Stimulated activated naive CD8-positive, alpha-beta T cell treated with anti-CD3 and anti-CD28 coated beads, Interleukin-15, Interleukin-2, amounts not matched to agents 100 U/mL and 50 U/mL, for 24 hours (primary cell): ENCODE results near the gene PSME3.

Source experiments
- ATAC-seq: fragments of 150-1000 bp; cut with Tn5 transposase; one replicate; pipeline ENCODE4 v1.10.0; 2021
- DNase-seq: peaks from one replicate; pipeline ENCODE4 v3.0.0; 2021

Gene PSME3

DNA sequence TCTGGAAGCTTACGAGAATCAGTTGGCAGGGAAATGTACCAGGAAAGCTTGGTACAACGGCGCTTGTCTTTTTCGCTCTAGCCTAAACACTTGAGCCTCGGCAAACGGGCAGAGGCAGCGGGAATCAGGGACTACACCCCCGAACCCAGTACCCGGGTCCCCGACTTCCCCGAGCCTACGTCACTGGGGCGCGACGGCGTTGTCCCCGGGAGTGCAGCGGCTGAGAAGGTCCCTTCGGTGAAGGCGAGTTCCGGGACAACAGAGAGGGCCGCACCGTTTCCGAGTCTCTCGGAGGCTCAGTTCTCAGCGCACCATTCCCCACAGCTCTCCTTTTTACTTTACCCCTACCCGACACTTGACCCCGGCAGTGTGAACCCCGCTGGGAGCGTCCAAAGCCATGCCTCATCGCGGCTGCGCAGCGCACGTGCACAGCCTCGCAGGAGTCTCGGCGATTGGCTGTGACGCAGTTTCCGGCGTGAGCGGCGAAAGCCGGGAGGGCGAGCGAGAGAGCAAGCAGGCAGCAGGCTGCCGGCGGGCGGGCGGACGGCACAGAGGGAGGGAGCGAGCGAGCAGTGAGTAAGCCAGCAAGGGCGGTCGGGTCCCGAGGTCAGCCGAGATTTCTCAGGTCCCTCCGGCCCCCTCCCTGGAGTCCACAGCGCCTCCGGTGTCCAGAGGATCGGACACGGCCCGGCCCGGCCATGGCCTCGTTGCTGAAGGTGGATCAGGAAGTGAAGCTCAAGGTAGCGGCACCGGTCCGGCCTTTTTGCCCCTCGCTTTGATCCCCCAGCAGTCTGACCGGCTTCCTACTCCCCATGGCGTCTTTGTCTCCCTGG lies at the start of gene PSME3:
Gene PSME3, plus strand, starts transcription at position 464 of the 833 bp plus-strand sequence. Its CDS starts 235 bp downstream, at position 699.
- DNase-seq (peak; percentile 94), ATAC-seq (peak; percentile 87)

DNA sequence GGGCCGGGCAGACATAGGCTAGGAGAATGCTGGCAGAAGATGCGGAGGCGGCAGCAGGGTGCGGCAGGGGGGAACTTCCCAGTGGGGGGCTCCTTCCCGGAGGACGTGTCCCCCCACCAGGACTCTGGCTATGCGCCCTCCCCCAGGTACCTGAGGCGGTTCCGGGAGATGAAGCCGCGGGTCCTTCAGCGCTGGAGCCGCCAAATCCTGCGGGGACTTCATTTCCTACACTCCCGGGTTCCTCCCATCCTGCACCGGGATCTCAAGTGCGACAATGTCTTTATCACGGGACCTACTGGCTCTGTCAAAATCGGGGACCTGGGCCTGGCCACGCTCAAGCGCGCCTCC lies 49.4 kb upstream of the PSME3 start:
- DNase-seq, result no peak
- ATAC-seq, result no peak

- ATAC-seq (no peak), DNase-seq (no peak)
Observed at GRCh38 chr17:42784409-42784808, 48.8 kb upstream of the PSME3 start.

GRCh38 chr17:42784811-42785592 lies 48.2 kb upstream of the PSME3 start:
- no peak for DNase-seq
- ATAC-seq, result no peak

DNA sequence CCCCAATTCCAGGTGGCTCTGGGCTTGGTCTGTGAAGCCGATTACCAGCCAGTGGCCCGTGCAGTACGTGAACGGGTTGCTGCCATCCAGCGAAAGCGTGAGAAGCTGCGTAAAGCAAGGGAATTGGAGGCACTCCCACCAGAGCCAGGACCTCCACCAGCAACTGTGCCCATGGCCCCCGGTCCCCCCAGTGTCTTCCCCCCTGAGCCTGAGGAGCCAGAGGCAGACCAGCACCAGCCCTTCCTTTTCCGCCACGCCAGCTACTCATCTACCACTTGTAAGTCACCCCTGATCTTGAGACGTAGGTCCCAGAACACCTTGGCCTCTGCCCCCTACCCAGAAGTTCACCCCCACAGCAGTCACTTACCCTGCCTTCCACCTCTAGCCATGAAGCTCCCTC lies 45.9 kb upstream of the PSME3 start:
- ATAC-seq, result no peak
- DNase-seq, result no peak

GRCh38 chr17:42791948-42792347 lies 41.2 kb upstream of the PSME3 start:
- ATAC-seq (no peak), DNase-seq (no peak)

DNA sequence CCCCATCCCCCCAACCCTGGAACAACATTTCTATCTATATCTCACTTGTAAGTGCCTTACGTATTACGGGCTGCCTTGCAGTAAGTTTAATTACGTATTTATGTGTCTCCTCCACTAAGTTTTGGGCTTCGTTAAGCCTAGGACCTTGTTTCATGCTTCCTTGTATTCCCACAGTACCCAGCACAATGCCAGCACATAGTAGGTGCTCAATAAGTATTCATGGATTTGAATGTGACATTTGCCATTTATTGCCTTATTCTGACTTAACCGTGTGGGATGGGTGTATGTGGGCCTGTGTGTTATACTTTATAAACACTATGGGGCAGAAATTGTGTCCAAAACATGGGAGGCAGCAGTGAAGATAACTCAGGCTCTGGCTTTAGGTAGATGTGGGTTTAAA lies 40.7 kb upstream of the PSME3 start:
- ATAC-seq (no peak), DNase-seq (no peak)

GRCh38 chr17:42795061-42795460 lies 38.1 kb upstream of the PSME3 start:
- no peak for DNase-seq
- ATAC-seq, result no peak

DNA sequence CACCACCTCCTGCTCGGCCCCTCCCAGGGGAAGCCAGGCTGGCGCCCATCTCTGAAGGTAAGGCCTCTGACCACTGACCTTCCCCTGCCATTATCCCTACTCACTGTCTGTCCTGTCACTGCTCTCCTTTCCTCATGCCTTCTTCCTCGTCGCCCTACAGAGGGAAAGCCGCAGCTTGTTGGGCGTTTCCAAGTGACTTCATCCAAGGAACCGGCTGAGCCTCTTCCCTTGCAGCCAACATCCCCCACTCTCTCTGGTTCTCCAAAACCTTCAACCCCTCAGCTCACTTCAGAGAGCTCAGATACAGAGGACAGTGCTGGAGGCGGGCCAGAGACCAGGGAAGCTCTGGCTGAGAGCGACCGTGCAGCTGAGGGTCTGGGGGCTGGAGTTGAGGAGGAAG lies 37.7 kb upstream of the PSME3 start:
- ATAC-seq, result no peak
- no peak for DNase-seq

- DNase-seq (no peak), ATAC-seq (no peak)
Observed at GRCh38 chr17:42796066-42796758, 37.0 kb upstream of the PSME3 start.

DNA sequence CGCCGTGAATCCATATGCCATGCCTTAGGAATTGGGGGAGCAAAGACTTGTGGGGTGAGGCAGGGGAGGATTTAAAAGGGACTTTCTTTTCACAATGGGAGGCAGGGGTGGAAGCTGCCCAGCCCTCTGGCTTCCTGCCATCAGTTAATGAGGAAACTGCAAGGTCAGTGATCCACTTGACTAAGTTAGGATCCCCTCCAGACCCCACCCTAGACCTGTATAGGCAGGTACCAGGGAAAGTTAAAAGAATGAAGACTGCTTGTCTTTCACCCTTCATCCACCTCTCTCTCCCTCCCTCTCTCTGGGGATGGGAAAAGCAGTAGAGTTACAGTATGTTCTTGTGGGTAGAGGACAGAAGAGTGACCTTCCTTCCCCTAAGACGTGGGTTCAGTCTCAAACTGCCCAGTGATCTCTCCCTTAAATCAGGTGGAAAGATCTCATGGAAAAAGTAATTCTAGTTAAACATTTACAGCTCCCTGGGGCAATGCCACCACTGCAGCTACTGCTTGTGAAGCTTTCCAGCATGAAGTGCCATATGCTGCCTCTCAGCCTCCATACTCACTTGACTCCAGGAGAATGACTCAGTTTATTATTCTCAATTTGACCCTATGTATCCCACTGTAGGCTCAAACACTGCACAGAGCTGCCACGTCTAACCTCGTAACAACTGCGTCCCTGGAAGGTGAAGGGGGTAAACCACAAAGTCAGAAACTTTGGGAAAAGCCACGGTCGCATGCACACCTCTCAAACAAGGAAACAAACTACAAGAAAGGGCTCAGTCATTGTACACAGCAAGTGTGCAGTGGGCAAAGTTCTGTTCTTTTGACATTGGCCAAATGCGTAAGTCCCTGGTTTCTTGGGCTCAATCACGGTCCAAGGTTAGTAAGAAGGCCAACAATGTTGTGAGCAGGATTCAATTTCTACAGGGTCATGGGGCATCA lies 35.9 kb upstream of the PSME3 start:
- ATAC-seq (no peak), DNase-seq (no peak)

DNA sequence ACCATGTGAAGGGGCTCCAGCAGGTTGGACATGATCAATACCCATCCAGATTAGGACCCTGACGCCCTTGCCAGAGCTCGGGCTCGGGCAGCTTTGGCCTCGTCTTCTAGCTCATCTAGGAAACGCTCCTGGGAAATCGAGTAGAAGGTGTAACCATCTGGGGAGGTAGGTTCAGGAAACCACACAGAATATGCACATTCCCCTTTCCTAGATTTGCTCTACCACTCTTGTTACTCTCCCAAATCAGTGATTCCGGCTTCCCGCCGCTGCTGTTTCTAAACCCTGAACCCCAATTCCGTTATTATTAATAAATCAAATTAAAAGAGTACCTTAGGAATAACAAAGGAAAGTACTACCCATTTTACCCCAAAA lies 35.2 kb upstream of the PSME3 start:
- ATAC-seq, result no peak
- DNase-seq, result no peak

DNA sequence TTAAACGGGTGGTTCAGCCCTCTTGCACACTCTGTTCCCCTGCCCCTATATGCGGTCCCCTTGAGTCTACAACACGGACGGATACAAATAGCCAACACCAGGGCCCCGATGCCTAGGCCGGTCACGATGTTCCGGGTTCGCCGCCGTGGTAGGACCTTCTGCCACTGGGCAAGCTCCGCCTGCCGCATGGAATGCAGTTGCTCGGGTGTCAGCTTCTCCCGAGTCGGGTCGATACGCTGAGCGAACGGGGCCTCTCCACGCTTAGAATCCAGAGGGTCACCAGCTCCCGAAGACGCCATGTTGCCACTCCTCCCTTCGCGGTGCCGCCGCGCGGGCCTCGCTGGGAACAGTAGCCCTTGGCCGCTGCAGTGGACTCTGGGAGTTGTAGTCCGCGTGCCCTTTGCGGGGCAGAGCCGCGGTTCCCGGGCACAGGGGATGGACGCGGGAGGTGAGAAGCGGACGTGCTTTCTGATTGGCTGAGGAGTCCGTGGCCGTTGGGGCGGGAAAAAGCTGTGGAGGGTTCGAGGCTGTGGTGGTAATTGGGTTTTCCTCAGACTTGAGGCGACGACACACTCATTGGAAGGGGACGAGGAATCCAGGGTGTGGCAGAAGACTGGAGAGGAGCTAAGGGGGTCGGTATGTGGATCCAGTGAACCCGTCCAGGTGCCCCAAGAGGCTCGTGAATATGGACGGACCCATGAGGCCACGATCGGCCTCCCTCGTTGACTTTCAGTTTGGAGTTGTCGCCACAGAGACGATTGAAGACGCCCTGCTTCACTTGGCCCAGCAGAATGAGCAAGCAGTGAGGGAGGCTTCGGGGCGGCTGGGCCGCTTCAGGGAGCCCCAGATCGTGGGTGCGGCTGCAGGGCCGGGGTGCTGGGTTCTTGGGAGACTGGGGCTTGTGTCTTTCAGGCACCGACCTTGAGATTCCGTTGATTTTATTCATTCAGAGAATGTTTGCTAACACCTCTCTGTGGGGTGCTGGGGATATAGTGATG lies 34.5 kb upstream of the PSME3 start, which contains the start of the genes CNTD1 and COA3:
Gene CNTD1, plus strand, starts transcription at position 479 of the 998 bp plus-strand sequence. Its CDS starts 207 bp downstream, at position 686.
Gene COA3, minus strand, starts transcription at position 322 of the 998 bp plus-strand sequence. Its CDS starts 23 bp downstream, at position 299.
- peak; percentile 88 for DNase-seq
- ATAC-seq, result peak; percentile 98

DNA sequence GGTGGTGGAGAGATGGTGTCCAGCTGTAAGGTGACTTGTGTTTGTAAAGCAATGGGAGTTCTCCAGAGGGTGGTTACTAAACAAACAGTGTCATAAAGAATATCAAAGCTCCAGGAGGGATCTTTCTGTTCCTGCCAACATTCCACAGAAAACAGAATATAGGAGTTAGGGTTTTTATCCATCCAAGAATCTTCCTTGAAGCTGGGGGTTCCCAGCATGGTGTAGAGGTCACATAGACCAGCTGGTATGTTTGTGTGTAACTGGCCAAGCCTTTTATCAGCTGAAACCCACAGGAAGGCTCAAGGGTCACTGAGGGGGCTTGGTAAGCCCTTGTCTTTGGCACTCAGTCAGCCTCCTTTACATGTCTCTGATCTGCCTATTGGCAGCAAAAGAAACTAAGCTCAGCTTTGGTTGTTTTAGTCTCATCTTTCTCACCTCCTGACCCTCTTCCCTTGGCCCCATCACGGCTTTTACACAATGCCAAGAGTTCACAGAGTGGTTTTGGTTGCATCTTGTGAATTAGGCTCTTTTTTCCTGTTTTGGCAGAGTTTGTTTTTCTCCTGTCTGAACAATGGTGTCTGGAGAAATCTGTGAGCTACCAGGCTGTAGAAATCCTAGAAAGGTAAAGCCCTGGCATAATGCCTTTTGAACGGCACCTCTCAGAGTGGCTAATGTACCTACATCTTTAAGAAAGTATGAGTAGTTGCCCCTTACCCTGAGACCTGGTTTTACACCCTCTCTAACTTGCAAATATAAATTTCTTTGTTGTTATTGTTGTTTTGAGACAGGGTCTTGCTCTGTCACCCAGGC lies 29.9 kb upstream of the PSME3 start:
- ATAC-seq, result no peak

DNA sequence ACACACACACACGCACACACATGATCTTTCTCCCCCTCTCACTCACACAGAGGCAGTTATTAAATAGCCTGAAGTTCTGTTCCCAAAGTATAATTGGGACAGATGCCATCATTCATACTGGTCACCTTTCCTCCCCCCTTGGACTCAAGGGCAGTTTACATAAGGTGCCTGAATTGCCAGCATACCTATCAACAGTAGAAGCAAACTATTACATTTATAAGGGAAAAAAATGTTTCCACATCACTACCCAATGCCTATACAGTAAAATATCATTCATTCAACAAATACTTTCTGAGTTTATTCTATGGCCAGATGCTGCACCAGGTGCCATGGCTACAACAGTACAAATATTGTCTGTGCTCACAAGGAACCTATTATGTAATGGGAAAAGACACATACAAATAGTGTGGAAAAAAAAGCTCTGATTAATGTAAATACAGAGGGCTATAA lies 28.3 kb upstream of the PSME3 start:
- no peak for ATAC-seq
- no peak for DNase-seq

More for the DNA sequence above, 29.9 kb upstream of the PSME3 start:
- no peak for DNase-seq

DNA sequence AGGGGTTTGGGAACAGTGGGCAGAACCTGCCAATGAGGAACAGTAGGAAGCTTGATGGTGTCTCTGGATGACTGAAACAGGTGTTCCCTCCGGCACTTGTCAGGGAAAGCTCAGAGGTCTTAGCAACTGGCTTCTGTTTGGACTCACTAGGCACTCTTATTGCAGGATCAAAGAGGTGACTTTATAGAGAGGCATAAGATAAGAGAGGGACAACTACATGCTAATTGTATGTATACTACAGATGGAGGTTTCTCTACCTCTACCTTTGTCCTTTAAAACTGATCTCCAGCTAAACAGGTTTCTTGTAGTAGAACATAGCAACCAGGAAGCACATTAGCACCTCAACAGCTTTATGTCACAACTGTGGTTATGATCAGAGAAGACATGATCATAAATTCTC lies 26.9 kb upstream of the PSME3 start:
- DNase-seq (no peak), ATAC-seq (no peak)

DNA sequence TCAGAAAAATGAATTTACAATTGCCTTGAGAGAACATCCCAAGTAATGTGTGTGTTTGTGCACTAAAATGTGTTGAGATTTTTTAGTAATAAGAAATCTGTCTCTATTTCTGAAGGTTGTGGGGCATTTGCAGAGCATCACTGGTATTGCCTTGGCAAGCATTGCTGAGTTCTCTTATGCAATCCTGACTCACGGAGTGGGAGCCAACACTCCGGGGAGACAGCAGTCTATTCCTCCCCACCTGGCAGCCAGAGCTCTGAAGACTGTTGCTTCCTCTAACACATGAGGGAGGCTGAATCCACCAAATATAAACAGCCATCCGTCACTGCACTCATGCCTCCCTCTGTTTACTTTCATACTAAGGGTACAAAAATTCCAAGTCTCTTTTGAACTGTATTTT lies 23.9 kb upstream of the PSME3 start:
- ATAC-seq, result no peak
- no peak for DNase-seq

GRCh38 chr17:42814633-42815399 lies 18.4 kb upstream of the PSME3 start:
- no peak for ATAC-seq
- DNase-seq, result no peak

DNA sequence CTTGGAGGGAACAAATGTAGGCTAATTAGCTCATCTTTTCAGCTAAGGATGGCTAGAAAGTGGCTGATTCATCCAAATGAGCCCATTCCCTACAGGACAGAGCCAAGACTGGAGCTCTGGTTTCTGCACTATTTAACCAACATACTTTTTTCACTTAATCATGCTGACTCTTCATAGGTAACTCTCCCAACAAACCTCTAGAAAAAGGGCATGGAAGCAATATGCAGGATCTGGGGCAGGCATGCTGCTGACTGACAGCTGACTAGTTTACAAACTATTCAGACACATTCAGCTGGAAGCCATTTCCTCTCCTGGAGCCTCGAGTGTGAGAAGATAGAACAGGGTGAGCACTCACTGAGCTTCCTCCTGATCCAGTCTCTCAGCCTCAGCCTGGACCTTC lies 15.3 kb upstream of the PSME3 start:
- DNase-seq, result no peak
- ATAC-seq, result no peak
